SK-N-SH treated with all-trans-retinoic acid at 6 μM for 48 hours (cell line): ENCODE data around the gene LRRC75A.

Source experiments
- ATAC-seq: fragments of 200-7000 bp; cut with Tn5 transposase; 3 replicates; pipeline ENCODE4 v1.9.1; 2020; ENCODE audit warnings: mild to moderate bottlenecking, moderate library complexity
- BACH2 ChIP-seq: fragments of 250-450 bp; sonication (Bioruptor Pico); IDR thresholded peaks from 2 replicates; pipeline ENCODE4 v1.9.0; 2021; ENCODE audit warnings: mild to moderate bottlenecking, borderline replicate concordance
- CSDC2 ChIP-seq: fragments of 250-450 bp; sonication (Bioruptor Pico); IDR thresholded peaks from 2 replicates; pipeline ENCODE4 v1.5.0; 2020; ENCODE audit warnings: mild to moderate bottlenecking, moderate library complexity
- ESRRG ChIP-seq: fragments of 250-450 bp; sonication (Bioruptor Pico); IDR thresholded peaks from 2 replicates; pipeline ENCODE4 v1.6.1; 2021; ENCODE audit warnings: mild to moderate bottlenecking
- GLIS3 ChIP-seq: fragments of 250-450 bp; sonication (Bioruptor Pico); IDR thresholded peaks from 2 replicates; pipeline ENCODE4 v1.5.0; 2020; ENCODE audit warnings: mild to moderate bottlenecking, moderate library complexity
- ISL1 ChIP-seq: fragments of 250-450 bp; sonication (Bioruptor Pico); IDR thresholded peaks from 2 replicates; pipeline ENCODE4 v2.1.2; 2022; ENCODE audit warnings: mild to moderate bottlenecking, moderate library complexity
- OSR1 ChIP-seq: fragments of 250-450 bp; sonication (Bioruptor Pico); IDR thresholded peaks from 2 replicates; pipeline ENCODE4 v1.8.0; 2022; ENCODE audit warnings: moderate library complexity, mild to moderate bottlenecking, inconsistent platforms
- POU6F1 ChIP-seq: fragments of 250-450 bp; sonication (Bioruptor Pico); IDR thresholded peaks from 2 replicates; pipeline ENCODE4 v1.8.0; 2021; ENCODE audit warnings: low read depth, mild to moderate bottlenecking, moderate library complexity, borderline replicate concordance
- PPARA ChIP-seq: fragments of 250-450 bp; sonication (Bioruptor Pico); IDR thresholded peaks from 2 replicates; pipeline ENCODE4 v1.5.0; 2020; ENCODE audit warnings: mild to moderate bottlenecking, borderline replicate concordance
- RARB ChIP-seq: fragments of 250-450 bp; sonication (Bioruptor Pico); IDR thresholded peaks from 2 replicates; pipeline ENCODE4 v1.8.0; 2021; ENCODE audit warnings: mild to moderate bottlenecking, moderate library complexity
- SNAI2 ChIP-seq: fragments of 250-450 bp; sonication (Bioruptor Pico); IDR thresholded peaks from 2 replicates; pipeline ENCODE4 v1.5.0; 2020; ENCODE audit warnings: mild to moderate bottlenecking, moderate library complexity
- TCF4 ChIP-seq: fragments of 250-450 bp; sonication (Bioruptor Pico); IDR thresholded peaks from 2 replicates; pipeline ENCODE4 v1.8.0; 2021; ENCODE audit warnings: mild to moderate bottlenecking, moderate library complexity, borderline replicate concordance
- TOX ChIP-seq: fragments of 250-450 bp; sonication (Bioruptor Pico); IDR thresholded peaks from 2 replicates; pipeline ENCODE4 v1.8.0; 2021; ENCODE audit warnings: mild to moderate bottlenecking, moderate library complexity, borderline replicate concordance
- ZFP3 ChIP-seq: fragments of 250-450 bp; sonication (Bioruptor Pico); IDR thresholded peaks from 2 replicates; pipeline ENCODE4 v1.5.0; 2020; ENCODE audit warnings: mild to moderate bottlenecking, moderate library complexity
- ZNF565 ChIP-seq: fragments of 450-650 bp; formaldehyde crosslinking; conservative IDR thresholded peaks from 2 replicates; pipeline ENCODE4 v1.5.0; 2020; ENCODE audit warnings: low read depth, mild to moderate bottlenecking, moderate library complexity
- ZNF70 ChIP-seq: fragments of 450-650 bp; formaldehyde crosslinking; IDR thresholded peaks from 2 replicates; pipeline ENCODE4 v1.5.0; 2020; ENCODE audit warnings: mild to moderate bottlenecking, moderate library complexity
- ZNF8 ChIP-seq: fragments of 450-650 bp; formaldehyde crosslinking; IDR thresholded peaks from 2 replicates; pipeline ENCODE4 v1.5.0; 2020; ENCODE audit warnings: mild to moderate bottlenecking, moderate library complexity
- TF ChIP-seq, protein P1 (sequence below): fragments of 250-450 bp; sonication (Bioruptor Pico); IDR thresholded peaks from 2 replicates; pipeline ENCODE4 v1.8.0; 2020; ENCODE audit warnings: mild to moderate bottlenecking, moderate library complexity, borderline replicate concordance
- TF ChIP-seq, protein P2 (sequence below): fragments of 250-450 bp; sonication (Bioruptor Pico); IDR thresholded peaks from 2 replicates; pipeline ENCODE4 v1.5.0; 2020; ENCODE audit warnings: mild to moderate bottlenecking, moderate library complexity
- TF ChIP-seq, protein P3 (sequence below): fragments of 250-450 bp; sonication (Bioruptor Pico); IDR thresholded peaks from 2 replicates; pipeline ENCODE4 v1.5.1; 2020; ENCODE audit warnings: low read depth, mild to moderate bottlenecking, moderate library complexity
- TF ChIP-seq, protein P4 (sequence below): fragments of 250-450 bp; sonication (Bioruptor Pico); IDR thresholded peaks from 2 replicates; pipeline ENCODE4 v1.5.1; 2021; ENCODE audit warnings: mild to moderate bottlenecking, moderate library complexity

Gene LRRC75A

DNA sequence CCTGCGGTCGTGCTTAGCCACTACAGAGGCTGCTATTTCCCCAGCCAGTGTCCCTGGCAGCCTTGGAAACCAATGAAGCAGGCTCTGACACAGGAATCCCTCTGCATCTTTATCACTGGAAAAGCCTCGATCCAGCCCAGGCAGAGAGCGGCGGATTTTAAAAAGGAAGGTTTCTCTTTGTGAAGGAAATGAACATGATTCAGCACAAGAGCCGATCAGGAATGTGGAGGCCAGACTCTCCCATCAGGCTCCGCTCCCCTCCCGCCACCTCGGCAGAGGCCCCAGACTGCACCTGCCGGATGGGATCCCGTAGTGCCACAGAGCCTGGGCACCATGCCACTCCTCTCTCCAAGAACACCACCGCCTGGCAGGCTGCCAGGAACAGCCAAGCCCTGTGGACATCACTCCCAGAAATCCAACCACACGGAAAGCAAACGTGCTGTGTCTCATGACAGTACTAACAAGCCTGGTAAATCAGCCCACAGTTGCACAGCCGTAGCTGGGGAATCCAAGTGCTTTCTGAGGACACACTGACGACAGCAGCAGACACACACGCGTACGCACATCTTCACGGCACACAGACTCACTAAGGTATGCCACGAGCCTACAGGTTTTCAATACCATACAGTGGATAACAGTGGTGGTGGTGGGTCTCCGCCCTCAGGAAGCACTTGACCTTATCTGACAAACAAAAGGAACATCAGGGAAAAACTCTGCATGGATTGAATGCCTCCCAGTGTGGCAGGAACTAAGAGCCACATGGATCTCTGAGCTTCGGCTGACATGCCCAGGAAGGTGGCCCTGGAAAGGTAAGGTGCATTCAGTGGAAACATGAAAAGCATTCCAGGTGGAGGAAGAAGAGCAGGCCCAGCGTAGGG is 5.4 kb downstream of the LRRC75A start:
- peak; percentile 75 for ATAC-seq
- TF ChIP-seq, protein P1, sequence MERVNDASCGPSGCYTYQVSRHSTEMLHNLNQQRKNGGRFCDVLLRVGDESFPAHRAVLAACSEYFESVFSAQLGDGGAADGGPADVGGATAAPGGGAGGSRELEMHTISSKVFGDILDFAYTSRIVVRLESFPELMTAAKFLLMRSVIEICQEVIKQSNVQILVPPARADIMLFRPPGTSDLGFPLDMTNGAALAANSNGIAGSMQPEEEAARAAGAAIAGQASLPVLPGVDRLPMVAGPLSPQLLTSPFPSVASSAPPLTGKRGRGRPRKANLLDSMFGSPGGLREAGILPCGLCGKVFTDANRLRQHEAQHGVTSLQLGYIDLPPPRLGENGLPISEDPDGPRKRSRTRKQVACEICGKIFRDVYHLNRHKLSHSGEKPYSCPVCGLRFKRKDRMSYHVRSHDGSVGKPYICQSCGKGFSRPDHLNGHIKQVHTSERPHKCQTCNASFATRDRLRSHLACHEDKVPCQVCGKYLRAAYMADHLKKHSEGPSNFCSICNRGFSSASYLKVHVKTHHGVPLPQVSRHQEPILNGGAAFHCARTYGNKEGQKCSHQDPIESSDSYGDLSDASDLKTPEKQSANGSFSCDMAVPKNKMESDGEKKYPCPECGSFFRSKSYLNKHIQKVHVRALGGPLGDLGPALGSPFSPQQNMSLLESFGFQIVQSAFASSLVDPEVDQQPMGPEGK (CRISPR knock-in tag): no peak
- TF ChIP-seq TCF4 (CRISPR knock-in tag) (no peak), OSR1 (no peak), ZNF70 (no peak), ZFP3 (CRISPR knock-in tag) (no peak), GLIS3 (CRISPR knock-in tag) (no peak), POU6F1 (CRISPR knock-in tag) (no peak), ESRRG (no peak), TOX (CRISPR knock-in tag) (no peak), ZNF8 (CRISPR knock-in tag) (no peak), CSDC2 (CRISPR knock-in tag) (no peak), BACH2 (no peak), SNAI2 (CRISPR knock-in tag) (no peak)
- TF ChIP-seq, protein P2, sequence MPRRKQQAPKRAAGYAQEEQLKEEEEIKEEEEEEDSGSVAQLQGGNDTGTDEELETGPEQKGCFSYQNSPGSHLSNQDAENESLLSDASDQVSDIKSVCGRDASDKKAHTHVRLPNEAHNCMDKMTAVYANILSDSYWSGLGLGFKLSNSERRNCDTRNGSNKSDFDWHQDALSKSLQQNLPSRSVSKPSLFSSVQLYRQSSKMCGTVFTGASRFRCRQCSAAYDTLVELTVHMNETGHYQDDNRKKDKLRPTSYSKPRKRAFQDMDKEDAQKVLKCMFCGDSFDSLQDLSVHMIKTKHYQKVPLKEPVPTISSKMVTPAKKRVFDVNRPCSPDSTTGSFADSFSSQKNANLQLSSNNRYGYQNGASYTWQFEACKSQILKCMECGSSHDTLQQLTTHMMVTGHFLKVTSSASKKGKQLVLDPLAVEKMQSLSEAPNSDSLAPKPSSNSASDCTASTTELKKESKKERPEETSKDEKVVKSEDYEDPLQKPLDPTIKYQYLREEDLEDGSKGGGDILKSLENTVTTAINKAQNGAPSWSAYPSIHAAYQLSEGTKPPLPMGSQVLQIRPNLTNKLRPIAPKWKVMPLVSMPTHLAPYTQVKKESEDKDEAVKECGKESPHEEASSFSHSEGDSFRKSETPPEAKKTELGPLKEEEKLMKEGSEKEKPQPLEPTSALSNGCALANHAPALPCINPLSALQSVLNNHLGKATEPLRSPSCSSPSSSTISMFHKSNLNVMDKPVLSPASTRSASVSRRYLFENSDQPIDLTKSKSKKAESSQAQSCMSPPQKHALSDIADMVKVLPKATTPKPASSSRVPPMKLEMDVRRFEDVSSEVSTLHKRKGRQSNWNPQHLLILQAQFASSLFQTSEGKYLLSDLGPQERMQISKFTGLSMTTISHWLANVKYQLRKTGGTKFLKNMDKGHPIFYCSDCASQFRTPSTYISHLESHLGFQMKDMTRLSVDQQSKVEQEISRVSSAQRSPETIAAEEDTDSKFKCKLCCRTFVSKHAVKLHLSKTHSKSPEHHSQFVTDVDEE (CRISPR knock-in tag): no peak
- TF ChIP-seq, protein P3, sequence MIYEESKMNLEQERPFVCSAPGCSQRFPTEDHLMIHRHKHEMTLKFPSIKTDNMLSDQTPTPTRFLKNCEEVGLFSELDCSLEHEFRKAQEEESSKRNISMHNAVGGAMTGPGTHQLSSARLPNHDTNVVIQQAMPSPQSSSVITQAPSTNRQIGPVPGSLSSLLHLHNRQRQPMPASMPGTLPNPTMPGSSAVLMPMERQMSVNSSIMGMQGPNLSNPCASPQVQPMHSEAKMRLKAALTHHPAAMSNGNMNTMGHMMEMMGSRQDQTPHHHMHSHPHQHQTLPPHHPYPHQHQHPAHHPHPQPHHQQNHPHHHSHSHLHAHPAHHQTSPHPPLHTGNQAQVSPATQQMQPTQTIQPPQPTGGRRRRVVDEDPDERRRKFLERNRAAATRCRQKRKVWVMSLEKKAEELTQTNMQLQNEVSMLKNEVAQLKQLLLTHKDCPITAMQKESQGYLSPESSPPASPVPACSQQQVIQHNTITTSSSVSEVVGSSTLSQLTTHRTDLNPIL (CRISPR knock-in tag): no peak
- TF ChIP-seq, protein P4, sequence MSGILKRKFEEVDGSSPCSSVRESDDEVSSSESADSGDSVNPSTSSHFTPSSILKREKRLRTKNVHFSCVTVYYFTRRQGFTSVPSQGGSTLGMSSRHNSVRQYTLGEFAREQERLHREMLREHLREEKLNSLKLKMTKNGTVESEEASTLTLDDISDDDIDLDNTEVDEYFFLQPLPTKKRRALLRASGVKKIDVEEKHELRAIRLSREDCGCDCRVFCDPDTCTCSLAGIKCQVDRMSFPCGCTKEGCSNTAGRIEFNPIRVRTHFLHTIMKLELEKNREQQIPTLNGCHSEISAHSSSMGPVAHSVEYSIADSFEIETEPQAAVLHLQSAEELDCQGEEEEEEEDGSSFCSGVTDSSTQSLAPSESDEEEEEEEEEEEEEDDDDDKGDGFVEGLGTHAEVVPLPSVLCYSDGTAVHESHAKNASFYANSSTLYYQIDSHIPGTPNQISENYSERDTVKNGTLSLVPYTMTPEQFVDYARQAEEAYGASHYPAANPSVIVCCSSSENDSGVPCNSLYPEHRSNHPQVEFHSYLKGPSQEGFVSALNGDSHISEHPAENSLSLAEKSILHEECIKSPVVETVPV (CRISPR knock-in tag): no peak

- ATAC-seq: no peak
- TF ChIP-seq TCF4 (CRISPR knock-in tag): no peak
- TF ChIP-seq ZNF70: no peak
- TF ChIP-seq, protein P3 (CRISPR knock-in tag): no peak
- TF ChIP-seq, protein P2 (CRISPR knock-in tag): no peak
- no peak for TF ChIP-seq OSR1
- TF ChIP-seq, protein P4 (CRISPR knock-in tag): no peak
- TF ChIP-seq RARB (CRISPR knock-in tag): no peak
- no peak for TF ChIP-seq ZNF8 (CRISPR knock-in tag)
- TF ChIP-seq ZNF565: no peak
- no peak for TF ChIP-seq PPARA (CRISPR knock-in tag)
- no peak for TF ChIP-seq ESRRG
- TF ChIP-seq ISL1 (CRISPR knock-in tag): no peak
- TF ChIP-seq BACH2: no peak
- TF ChIP-seq TOX (CRISPR knock-in tag): no peak
- no peak for TF ChIP-seq GLIS3 (CRISPR knock-in tag)
- TF ChIP-seq ZFP3 (CRISPR knock-in tag): no peak
Measured at GRCh38 chr17:16484445-16485175, 7.4 kb downstream of the LRRC75A start.
